HT-29 (cell line): Measurements from ENCODE around the gene SLC47A2. TPM values are rescaled to one million over a fixed set of nuclear protein-coding genes. Genes with fewer than 3 reads are reported as not detected.
A peak's percentile ranks its signal among the peaks of the same experiment; 100 is the strongest.
"Not testable (repeated sequence)": the region's sequence is repeated elsewhere in the genome, so short reads cannot be mapped to it uniquely, and the experiment has no call there.

Experiments
- DNase-seq: peaks from one replicate; pipeline ENCODE4 v3.0.0-alpha.2; 2015; ENCODE audit warnings: low spot score
- total RNA-seq: library from RNA; depleted of rRNA; stranded (reverse); fragments of >200 nt; shearing (Covaris generic); gene quantifications from 2 replicates; pipeline ENCODE4 v1.2.3, GENCODE V29; 2014

SLC47A2 gene
- total RNA-seq, 1 experiment from 2014 or later = 0.05 TPM

DNA sequence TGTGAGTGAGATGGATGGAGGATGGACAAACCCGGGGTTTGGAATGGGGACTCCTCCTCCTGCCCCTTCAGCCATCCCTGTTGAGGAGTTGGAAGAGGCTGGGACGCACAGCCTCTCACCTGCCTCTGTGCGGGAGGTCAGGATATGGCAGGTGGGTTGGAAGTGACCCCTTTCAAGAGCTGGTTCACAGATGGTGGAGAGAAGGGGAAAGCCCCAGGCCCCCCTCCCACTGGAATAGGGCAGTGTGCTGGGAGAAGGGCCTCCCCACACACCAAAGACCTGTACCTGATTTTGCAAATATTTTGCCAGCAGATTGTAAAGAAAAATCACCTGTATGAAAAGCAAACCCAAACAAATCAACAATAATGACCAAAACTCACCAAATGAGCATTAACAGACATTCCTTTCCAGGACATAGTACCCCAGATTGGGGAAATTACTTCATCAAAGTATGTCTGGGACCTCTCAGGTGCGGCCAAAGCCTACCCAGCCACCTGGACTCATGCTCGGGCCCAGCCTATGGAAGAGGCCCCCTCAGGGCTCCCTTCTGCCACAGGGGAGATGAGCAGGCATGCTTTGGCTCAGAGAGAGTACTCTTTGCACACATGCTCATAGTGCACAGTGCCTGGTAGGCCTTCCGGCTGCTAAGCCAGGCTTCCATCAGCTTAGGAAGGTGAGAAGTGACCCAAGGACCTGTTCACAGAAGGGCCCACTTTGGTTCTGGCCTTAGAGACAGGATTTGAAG, 7.8 kb downstream of the SLC47A2 start:
- DNase-seq = no peak

DNA sequence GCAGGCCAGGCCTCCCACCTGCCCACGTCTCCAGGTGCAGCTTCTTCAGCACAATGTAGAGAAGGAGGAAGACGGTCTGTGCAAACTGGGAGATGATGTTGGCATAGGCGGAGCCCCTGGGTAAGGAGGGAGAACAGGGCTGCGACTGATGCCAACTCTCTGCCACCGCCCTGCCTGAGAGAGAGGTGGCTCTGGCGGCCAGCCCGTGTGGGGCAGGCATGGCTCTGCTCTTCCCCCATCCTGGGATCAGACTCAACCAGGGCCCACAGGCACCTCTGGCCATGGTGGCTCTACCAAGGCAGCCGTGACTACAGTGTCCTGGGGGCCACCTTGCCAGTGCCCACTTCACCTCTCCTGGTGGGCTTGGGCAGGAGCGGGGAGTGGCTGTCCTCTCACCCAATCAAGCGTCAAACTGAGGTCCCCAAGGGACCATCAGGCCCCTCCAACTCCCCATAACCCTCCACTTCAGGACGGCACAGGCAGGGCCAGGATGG, 8.6 kb downstream of the SLC47A2 start:
- no peak for DNase-seq

DNA sequence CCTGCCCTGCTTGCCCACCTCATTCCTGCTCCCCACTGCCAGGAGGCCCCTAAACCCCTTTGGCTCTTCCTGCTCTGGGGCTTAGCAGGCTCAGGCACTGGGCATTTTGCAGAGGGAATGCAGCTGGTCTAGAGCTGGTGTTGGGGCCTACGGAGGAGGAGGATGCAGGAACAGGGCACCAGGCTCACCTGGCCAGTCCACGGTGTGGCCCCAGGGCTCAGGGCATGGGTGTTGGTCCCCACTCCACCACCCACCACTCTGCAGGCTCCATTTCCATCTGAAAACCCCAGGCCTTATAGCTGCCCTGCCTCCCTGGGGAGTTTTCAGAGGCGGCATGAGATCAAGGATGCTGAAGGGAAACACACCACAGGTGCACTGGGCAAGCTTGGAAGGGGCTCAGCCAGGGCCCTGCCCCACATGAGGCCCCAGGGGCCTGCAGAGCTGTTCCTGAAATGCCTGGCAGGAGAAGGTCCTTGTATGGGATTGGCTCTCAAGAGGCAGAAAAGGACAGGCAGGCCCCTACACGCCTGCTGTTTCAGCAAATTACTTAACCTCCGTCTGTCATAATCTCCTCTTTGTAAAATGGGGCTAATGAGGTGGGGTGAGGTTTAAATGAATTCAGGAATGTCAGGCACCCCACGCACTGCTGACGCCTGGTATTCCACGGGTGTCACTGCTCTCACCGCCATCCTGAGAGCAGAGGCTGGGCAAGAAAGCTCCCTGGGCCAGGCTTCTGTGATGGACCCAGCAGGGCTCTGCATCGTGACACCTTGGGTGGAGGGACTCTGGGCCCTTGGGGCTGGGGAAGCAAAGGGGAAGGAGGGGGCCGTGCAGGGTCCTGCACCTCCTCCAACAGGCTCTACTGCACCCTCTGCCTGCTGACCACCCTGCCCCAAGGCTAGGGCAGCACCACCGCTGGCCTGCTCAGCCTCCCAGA, 9.3 kb downstream of the SLC47A2 start:
- DNase-seq = no peak

DNA sequence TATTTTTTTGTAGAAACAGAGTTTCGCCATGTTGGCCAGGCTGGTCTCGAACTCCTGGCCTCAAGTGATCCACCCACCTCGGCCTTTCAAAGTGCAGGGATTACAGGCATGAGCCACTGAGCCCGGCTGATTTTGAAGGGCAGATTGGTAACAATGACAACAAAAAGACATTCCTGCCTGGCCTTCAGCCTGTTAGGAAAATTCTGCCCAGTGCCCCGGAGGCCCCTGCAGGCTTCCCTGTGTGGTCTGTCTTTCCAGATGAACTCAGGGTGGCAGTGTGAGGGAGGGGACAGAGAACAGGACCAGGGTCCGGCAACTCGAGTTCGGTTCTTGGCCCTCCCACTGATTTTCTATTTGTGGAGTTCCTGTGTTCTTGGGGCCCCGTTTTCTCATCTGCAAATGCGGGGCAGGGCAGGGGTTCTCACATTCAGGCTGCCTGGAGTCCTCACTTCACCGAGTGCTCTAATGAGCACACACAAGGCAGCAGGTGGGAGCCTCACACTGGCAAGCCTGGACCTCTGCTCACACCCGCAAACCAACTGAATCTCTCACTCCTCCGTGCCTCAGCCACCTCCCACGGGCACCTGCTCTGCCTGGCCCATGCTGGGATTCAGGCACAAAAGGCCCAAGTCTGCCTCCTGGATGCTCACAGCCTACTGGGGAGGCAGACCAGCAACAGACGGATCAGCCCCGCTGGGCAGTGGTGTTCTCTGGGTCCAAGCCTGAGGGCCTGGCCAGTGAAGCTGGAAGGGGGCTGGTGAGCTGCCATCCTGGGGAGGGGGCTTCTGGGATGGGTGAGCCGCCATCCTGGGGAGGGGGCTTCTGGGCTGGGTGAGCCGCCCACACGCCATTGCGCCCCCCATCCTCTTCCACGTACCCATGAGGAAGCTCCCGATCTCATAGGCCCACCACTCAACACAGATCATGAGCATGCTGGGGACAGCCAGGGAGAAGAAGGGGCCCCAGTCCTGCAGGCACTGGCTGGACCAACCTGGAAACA, 10.3 kb downstream of the SLC47A2 start:
- DNase-seq = no peak

DNA sequence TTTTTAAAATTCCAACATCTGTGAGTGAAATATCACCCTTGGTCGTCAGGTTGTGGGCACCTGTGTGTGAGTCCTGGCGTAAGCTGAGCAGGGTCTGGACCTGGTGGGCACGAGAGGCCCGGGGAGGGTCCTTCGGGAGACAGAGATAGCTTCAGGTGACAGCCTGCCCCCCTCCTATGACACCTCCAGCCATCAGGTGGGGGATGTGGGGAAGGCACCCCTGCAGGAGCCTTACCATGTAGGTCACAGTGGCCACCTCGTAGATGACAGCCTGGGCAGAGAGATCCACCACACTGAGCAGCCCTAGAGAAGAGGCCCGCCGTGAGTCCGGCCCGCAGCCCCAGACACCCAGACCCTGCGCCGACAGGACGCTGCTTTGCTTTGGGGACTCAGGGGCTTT, 11.2 kb downstream of the SLC47A2 start:
- no peak for DNase-seq

DNA sequence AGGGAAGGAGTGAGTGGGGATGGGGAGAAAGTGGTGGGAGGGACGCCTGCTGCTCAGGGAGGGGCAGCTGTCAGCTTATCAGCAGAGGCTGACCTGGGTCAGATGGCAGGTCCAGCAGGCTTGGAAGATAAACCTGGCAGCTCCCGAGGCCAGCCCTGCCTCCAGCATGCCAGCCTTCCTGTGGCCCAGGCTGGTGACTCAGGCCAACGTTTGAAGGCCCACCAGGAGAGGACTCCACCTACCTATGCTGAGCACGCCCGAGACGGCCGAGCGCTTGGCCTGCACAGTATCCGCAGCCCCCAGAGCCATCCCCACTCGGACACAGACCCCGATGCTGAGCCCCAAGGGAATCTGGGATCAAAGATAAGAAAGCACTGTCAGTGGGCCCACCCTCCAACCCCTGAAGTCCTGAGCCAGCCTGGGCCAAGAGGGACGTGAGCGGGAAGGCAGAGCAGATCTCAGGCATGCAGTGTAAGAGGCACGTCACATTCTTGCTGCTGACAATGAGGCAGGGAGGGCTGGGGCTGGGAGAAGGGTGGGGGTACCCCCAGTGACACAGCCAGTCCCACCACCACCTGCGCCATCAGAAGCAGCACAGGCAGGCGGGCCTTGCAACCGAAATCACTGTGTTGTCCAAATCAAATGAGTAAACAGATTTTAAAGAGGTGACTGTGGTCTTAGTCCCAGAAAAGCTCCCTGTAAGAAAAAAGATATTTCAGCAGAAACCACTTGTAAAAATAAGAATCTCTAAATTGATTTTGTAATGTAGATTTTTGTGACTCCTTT, 12.4 kb downstream of the SLC47A2 start:
- DNase-seq = no peak

DNA sequence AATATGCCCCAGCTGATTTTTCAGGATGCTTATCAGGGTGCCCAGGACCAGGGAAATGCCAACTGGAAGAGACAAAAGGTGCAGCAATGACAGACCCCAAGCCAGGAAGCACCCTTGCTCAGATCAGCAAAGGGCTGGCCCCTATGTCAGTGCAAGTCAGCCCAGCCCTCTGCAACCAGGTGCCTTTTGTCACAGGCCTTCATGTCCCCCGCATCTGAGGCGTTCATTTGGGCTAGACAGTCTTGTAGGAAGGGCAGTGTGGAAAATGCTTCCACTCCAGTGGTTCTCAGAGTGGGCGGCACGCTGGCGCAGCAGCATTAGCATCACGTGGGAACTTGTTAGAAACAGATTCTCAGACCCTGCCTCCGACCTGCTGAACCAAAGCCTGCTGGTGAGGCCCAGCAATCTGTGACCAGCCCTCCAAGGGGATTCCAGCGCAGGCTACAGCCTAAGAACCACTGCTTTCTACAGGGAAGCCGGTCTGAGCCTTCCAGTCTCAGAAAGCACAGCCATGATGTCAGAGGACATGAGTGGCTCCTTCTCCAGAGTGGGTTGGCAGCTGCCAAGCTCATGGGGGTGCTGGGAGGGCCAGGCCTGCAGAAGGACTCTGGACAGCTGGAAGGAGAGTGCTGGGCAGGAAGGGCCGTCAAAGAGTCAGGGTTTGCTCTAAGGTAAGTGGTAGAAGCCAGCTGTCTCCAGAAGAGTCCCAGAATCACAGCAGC, 13.1 kb downstream of the SLC47A2 start:
- DNase-seq = no peak

DNA sequence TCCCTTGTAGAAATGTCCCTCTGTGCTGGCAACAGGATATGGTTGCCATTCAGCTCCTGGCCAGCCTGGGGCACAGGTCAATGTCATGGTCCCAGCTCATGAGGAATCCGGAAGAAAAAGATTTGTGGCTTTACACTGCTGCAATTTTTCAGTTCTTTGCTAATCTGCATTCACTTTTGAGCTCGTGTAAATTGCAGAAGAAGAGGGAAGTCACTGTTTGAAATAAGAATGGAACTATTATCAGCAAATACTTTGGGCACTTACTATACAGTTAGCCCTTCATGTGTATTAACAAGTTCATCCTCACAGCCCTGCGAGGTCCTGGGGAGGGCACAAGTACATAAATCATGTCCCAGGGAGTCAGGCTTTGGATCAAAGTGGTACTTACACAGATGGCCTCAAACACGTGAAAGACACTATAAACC, 14.2 kb downstream of the SLC47A2 start:
- DNase-seq = no peak

DNA sequence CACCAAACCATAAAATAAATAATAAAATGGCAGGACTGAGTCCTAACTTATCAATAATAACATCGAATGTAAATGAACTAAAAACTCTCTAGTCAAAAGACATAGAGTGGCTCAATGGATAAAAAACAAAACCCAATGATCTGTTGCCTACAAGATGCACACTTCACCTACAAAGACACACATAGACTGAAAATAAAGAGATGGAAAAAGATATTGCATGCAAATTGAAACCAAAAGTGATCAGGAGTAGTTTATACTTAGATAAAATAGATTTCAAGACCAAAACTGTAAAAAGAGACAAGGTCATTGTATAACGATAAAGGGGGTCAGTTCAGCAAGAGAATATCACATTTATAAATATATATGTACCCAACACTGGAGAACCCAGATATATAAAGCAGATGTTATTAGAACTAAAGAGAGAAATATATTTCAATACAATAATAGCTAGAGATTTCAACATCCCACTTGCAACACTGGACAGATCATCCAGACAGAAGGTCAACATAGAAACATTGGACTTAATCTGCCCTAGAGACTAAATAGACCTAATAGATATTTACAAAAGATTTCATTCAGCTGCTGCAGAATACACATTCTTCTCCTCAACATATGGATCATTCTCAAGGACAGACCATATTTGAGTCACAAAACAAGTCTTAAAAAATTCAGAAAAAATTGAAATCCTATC, 29.8 kb downstream of the SLC47A2 start:
- DNase-seq = no peak

DNA sequence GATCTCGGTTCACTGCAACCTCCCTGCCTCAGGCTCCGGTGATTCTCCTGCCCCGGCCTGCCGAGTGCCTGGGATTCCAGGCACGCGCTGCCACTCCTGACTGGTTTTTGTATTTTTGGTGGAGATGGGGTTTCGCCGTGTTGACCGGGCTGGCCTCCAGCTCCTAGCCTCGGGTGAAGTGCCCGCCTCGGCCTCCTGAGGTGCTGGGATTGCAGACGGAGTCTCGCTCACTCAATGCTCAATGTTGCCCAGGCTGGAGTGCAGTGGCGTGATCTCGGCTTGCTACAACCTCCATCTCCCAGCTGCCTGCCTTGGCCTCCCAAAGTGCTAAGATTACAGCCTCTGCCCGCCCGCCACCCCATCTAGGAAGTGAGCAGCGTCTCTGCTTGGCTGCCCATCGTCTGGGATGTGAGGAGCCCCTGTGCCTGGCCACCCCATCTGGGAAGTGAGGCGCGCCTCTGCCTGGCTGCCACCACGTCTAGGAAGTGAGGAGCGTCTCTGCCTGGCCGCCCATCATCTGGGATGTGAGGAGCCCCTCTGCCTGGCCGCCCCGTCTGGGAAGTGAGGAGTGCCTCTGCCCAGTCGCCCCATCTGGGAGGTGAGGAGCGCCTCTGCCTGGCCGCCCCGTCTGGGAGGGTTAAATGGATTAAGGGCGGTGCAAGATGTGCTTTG, 31.3 kb downstream of the SLC47A2 start:
- not testable (repeated sequence) for DNase-seq

DNA sequence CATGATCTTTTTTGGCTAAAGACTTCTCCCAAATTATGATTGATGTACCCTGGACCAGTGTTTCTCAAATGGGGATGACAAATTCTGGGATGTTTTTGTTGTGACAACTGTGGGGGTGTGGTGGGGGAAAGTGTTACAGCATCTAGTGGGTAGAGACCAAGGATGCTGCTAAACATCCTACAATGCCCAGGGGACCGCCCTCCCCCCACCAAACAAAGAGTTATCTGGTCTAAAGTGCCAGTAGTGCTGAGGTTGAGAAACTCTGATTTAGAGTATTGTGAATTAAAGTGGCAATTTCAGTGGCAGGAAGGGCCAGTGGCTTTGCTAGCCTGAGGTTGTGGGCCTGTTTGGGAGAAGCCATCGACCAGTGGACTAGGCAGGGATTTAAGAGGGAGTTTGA, 33.3 kb downstream of the SLC47A2 start:
- no peak for DNase-seq

DNA sequence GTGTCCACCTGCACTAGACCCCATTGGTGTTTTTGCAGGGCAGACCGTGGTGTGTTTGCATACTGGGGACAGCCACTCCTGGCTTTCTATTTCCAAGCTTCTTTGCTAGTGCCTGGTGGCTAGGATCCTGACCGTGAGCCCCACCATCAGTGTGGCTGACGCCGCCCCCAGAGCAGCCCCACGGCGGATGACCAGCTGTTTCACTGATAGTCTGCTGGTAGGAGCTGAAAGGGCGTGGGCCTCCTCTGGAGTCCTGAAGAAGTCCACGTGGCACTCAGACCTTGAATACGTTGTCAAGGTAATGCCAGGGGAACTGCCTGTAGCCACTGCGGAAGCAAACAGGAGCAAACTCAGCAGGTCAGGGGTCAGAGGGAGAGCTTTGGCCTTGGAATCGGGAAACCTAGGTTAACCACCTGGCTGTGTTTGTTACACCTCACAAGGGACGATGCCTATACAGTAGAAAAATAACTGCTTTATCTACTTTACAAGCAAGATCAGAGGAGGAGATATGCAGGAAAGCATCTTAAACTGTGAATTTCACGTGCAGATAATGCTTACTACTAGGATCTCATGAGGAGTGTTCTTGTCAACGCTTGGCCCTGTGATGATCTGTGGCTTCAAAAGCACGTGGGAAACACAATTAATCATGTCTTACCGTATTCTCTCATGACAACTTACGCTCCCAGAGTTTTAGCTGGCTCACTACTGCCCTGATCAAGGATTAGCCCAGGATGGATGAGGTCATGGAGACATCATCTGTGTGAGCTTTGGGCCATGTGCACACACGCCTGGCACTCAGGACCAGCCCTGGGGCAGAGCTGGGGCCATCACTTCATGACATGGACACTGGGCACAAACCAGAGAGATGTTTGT, 37.6 kb downstream of the SLC47A2 start:
- DNase-seq = no peak

DNA sequence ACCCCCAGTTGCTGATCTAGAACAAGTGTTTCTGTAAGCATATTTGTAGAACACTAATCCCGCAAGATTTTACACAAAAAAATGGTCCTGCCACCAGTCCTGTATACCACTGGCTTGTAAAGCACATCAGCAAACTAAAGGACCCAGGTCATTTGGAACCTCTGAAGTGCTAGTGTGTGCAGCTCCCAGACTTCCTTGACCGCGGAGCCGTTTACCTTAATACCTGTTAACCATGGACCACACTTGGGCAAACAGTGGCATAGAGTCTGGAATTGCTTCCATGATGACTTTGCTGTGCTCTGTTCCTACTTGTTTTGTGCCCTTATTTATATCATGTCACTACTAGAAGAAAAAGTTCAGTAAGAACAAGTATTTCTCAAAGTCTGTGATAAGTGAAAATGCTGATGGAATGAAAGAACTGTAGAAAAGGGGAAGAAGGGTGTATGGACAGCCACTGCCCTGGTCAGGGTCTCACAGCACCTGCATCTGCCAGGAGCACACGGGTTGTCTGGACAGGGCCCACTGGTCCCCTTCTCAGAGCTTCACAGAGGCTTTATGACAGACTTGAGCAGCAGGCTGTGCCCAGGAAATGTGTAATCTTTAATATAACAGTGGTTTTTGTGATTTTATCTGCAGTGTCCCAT, 38.5 kb downstream of the SLC47A2 start:
- no peak for DNase-seq

DNA sequence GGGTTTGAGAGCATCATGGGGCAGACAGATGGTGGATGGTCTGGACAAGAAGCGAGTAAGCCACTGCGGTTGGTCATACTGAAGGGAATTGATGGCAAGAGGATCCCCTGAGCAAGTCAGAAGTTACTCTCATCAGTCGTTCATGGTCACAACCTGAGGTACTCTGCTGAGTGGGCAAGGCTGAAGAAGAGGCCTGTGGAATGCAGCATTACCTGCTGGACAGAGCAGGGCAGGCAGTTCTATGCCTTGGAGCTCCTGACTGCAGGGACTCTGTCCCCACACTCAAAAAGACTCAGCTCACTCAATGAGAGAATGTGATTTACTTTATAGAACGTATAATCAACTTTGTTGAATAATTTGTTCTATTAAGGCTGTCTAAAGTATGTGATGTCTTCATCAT, 39.5 kb downstream of the SLC47A2 start:
- no peak for DNase-seq

DNA sequence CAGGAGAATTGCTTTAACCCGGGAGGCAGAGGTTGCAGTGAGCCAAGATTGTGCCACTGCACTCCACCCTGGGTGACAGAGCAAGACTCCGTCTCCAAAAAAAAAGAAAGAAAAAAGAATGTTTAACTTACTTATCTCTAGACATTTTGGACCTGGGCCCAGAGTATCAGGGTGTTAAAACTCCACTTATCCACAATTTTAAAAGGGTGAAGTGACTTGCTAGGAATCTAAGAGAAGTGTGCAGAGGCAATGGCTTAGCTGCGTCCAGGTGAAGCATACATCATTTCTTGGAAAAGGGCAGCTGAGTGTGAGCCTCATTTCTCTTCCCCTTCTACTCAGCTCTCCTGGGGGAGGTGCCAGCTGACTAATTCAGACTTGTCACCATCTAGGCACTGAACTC, 42.8 kb downstream of the SLC47A2 start:
- DNase-seq = no peak

DNA sequence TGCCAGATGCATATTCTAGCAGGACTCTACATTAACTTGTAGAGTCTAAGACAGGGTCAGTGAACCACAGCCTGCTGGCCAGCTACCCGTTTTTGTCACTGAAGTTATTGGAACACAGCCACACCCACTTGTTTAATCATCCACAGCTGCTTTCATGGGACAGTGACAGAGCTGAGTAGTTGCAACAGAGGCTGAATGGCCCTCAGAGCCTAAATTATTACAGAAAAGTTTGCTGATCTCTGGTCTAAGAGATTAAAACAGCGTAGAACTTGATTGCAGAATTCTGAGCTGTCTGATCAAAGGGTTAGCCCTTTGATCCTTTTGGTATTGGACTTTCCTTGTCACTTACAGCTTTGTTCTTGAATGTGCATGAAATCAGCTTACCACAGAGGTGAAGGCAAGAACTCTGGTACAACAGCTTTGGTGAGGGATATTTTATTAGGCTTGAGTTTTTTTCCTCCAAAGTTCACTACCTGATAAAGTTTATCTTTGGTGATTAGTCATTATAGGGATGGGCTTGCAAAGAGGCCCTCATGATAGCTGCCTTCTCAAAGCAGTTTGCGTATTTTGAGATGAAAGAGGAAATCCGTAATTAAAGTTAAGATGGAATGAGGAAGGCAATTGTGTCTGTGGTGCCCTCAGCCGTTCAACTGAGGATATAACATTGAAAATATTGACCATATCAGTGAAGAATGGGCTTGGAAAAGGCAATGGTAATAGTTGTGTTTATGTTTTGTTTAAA, 44.2 kb downstream of the SLC47A2 start:
- peak; percentile 12 for DNase-seq
